GM19397 (cell line): ENCODE results near the gene NDUFC2.
"Not testable (repeated sequence)": the region's sequence is repeated elsewhere in the genome, so short reads cannot be mapped to it uniquely, and the experiment has no call there.

Experiments
- ATAC-seq: cut with Tn5 transposase; IDR thresholded peaks from one replicate; pipeline ENCODE4 v1.9.1; 2021; ENCODE audit warnings: mild to moderate bottlenecking, moderate library complexity; ENCODE audit not compliant: unreplicated experiment

The NDUFC2 gene

GRCh38 chr11:78032090-78032489 is 47.6 kb downstream of the NDUFC2 start:
- peak; percentile 13 for ATAC-seq

GRCh38 chr11:78031629-78032028 is 48.0 kb downstream of the NDUFC2 start:
- peak; percentile 65 for ATAC-seq

GRCh38 chr11:78030429-78031325 is 49.0 kb downstream of the NDUFC2 start:
- ATAC-seq = no peak

GRCh38 chr11:78028423-78028822 is 51.2 kb downstream of the NDUFC2 start:
- ATAC-seq = not testable (repeated sequence)

GRCh38 chr11:78027759-78028158 is 51.9 kb downstream of the NDUFC2 start:
- ATAC-seq = no peak

GRCh38 chr11:78025378-78025777 is 54.3 kb downstream of the NDUFC2 start:
- no peak for ATAC-seq

GRCh38 chr11:78023426-78023825 is 56.2 kb downstream of the NDUFC2 start:
- ATAC-seq = no peak

GRCh38 chr11:78022397-78023396 is 57.0 kb downstream of the NDUFC2 start, which contains the start of gene KCTD14:
KCTD14 (minus strand) TSS chr11:78023276; CDS start chr11:78023249, 27 bp downstream.
- no peak for ATAC-seq

GRCh38 chr11:78021611-78022010 is 58.1 kb downstream of the NDUFC2 start:
- ATAC-seq = no peak

- ATAC-seq = no peak
These were observed 59.4 kb downstream of the NDUFC2 start for GRCh38 chr11:78020246-78020645.

GRCh38 chr11:78019808-78020207 is 59.9 kb downstream of the NDUFC2 start:
- ATAC-seq = no peak
